Chondrocyte (in vitro differentiated cells): ENCODE results near the gene PCNT. TPM values are rescaled to one million over a fixed set of nuclear protein-coding genes. Genes with fewer than 3 reads are reported as not detected.

ENCODE experiments used
- DNase-seq: peaks from one replicate; pipeline ENCODE4 v3.0.0; 2021; ENCODE audit warnings: mixed read lengths, low spot score
- H3K27ac Mint-ChIP-seq: one replicate; pipeline ENCODE4 v1.8.0; 2021; ENCODE audit warnings: mild to moderate bottlenecking, moderate library complexity, mixed read lengths; ENCODE audit not compliant: unreplicated experiment
- H3K27me3 Mint-ChIP-seq: 2 replicates; pipeline ENCODE4 v1.8.0; 2021; ENCODE audit warnings: low read depth, mixed read lengths
- H3K36me3 Mint-ChIP-seq: 2 replicates; pipeline ENCODE4 v1.8.0; 2021; ENCODE audit warnings: low read depth, mixed read lengths
- H3K4me1 Mint-ChIP-seq: 2 replicates; pipeline ENCODE4 v1.8.0; 2021; ENCODE audit warnings: low read depth, mild to moderate bottlenecking, mixed read lengths
- H3K4me3 Mint-ChIP-seq: one replicate; pipeline ENCODE4 v1.8.0; 2021; ENCODE audit warnings: mild to moderate bottlenecking, moderate library complexity, mixed read lengths; ENCODE audit not compliant: unreplicated experiment
- H3K9me3 Mint-ChIP-seq: 2 replicates; pipeline ENCODE4 v1.8.0; 2021; ENCODE audit warnings: low read depth, mixed read lengths
- CTCF ChIP-seq: fragments of 200-600 bp; sonication (generic); IDR thresholded peaks from 2 replicates; pipeline ENCODE4 v1.5.0; 2021; ENCODE audit warnings: antibody characterized with exemption, mild to moderate bottlenecking, moderate library complexity
- total RNA-seq: library from RNA; stranded (reverse); gene quantifications from 3 replicates; pipeline ENCODE4 v1.2.1, GENCODE V29; 2021

Gene PCNT
- total RNA-seq, 1 donor from 2014 or later: 29.9 TPM

GRCh38 chr21:46324390-46325072 is 575 bp downstream of the PCNT start:
- H3K9me3 Mint-ChIP-seq: no peaks in the 10 kb centered on the region
- no peaks in the 10 kb centered on the region for H3K27me3 Mint-ChIP-seq
- H3K36me3 Mint-ChIP-seq: peaks cover 2% of the 10 kb centered on the region
- DNase-seq: no peak
- H3K4me3 Mint-ChIP-seq: peak overlapping the region; percentile 91
- TF ChIP-seq CTCF: peak; percentile 30
- peak overlapping the region; percentile 98 for H3K27ac Mint-ChIP-seq
- peaks cover 43% of the 10 kb centered on the region for H3K4me1 Mint-ChIP-seq

- Mint-ChIP-seq H3K27me3 (no peaks in the 10 kb centered on the region), H3K4me3 (peak overlapping the region; percentile 91), H3K27ac (peak overlapping the region; percentile 71), H3K36me3 (peaks cover 2% of the 10 kb centered on the region), H3K9me3 (no peaks in the 10 kb centered on the region), H3K4me1 (peaks cover 43% of the 10 kb centered on the region)
- no peak for DNase-seq
- TF ChIP-seq CTCF: peak; percentile 63
Observed at GRCh38 chr21:46325073-46325912, 1.3 kb downstream of the PCNT start.

- peaks cover 2% of the 10 kb centered on the region for H3K36me3 Mint-ChIP-seq
- peak overlapping the region; percentile 46 for H3K27ac Mint-ChIP-seq
Observed at GRCh38 chr21:46326110-46326703, 2.3 kb downstream of the PCNT start.

GRCh38 chr21:46327711-46328110 is 3.8 kb downstream of the PCNT start:
- Mint-ChIP-seq H3K27ac (no peak overlapping the region), H3K36me3 (peaks cover 2% of the 10 kb centered on the region), H3K4me3 (no peak overlapping the region), H3K27me3 (no peaks in the 10 kb centered on the region), H3K9me3 (no peaks in the 10 kb centered on the region), H3K4me1 (peaks cover 27% of the 10 kb centered on the region)
- no peak for TF ChIP-seq CTCF
- no peak for DNase-seq

More at GRCh38 chr21:46326110-46326703, 2.3 kb downstream of the PCNT start:
- DNase-seq: no peak
- Mint-ChIP-seq H3K27me3 (no peaks in the 10 kb centered on the region), H3K4me3 (no peak overlapping the region), H3K9me3 (no peaks in the 10 kb centered on the region), H3K4me1 (peaks cover 35% of the 10 kb centered on the region)
- TF ChIP-seq CTCF: no peak

GRCh38 chr21:46328151-46328550 is 4.2 kb downstream of the PCNT start:
- no peak overlapping the region for H3K4me3 Mint-ChIP-seq
- no peaks in the 10 kb centered on the region for H3K27me3 Mint-ChIP-seq
- no peak for TF ChIP-seq CTCF
- H3K4me1 Mint-ChIP-seq: peaks cover 27% of the 10 kb centered on the region
- DNase-seq: no peak
- no peaks in the 10 kb centered on the region for H3K9me3 Mint-ChIP-seq
- no peak overlapping the region for H3K27ac Mint-ChIP-seq
- H3K36me3 Mint-ChIP-seq: peaks cover 2% of the 10 kb centered on the region
